Mammary epithelial cell (primary cell): ENCODE results near the gene AKAP8L.

Experiments used
- EZH2 ChIP-seq: IDR thresholded peaks from 2 replicates; pipeline ENCODE4 v1.6.1; 2012; ENCODE audit warnings: low read length, inconsistent platforms, borderline replicate concordance
- TF ChIP-seq, protein P1 (sequence below), 2 donors: IDR thresholded peaks in 1 of 2; conservative IDR thresholded peaks in 1 of 2; 2 replicates each; pipeline ENCODE4 v1.5.1; 2011 to 2012; ENCODE audit warnings: inconsistent platforms in 2 of 2, low read length in 2 of 2, mild to moderate bottlenecking in 2 of 2, control low read depth in 1 of 2, low read depth in 1 of 2; ENCODE audit not compliant: insufficient read depth in 1 of 2; ENCODE audit errors: extremely low read depth in 1 of 2

DNA sequence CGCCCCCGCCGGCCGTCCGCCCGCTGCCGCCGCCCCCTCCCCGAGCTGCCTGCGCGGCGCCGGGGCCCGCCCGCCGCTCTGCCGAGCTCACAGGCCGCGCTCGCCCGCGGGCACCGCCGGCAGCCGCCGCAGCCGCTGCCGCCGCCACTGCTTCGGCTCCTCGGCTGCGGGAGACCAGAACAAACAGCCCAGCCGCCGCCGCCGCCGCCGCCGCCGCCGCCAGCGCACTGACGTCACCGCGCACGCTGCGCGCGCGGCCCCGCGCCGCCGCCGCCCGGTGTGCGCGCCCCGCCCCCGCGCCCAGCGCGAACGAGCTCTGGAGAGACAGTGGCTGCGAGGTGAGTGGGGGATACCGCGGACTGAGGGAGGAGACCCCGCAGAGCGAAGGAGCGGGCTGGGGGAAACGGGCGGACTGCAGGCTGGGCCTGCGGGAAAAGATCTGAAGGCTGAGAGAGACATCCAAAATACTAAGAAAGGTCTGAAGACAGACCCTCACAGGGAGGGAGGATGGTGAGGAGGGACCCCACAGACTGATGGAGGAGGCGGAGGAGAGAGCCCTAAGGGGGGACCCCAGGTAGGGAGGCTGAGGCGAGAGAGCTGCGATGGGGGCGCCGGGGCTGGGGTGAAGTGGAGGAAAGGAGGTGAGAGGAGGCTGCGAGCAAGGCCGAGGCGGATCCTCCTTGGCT, 86.3 kb downstream of the AKAP8L start, which contains the start of gene BRD4:
- TF ChIP-seq, protein P1, sequence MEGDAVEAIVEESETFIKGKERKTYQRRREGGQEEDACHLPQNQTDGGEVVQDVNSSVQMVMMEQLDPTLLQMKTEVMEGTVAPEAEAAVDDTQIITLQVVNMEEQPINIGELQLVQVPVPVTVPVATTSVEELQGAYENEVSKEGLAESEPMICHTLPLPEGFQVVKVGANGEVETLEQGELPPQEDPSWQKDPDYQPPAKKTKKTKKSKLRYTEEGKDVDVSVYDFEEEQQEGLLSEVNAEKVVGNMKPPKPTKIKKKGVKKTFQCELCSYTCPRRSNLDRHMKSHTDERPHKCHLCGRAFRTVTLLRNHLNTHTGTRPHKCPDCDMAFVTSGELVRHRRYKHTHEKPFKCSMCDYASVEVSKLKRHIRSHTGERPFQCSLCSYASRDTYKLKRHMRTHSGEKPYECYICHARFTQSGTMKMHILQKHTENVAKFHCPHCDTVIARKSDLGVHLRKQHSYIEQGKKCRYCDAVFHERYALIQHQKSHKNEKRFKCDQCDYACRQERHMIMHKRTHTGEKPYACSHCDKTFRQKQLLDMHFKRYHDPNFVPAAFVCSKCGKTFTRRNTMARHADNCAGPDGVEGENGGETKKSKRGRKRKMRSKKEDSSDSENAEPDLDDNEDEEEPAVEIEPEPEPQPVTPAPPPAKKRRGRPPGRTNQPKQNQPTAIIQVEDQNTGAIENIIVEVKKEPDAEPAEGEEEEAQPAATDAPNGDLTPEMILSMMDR (conservative IDR thresholded peaks at IDR 0.05 in 1 of 2, IDR thresholded peaks at IDR 0.05 in 1 of 2; ENCODE audit: extremely low read depth in 1 of 2, insufficient read depth in 1 of 2, low read depth in 1 of 2, low read length in 2 of 2): no peak
- TF ChIP-seq EZH2: no peak
